Measurements from ENCODE around the gene GSTO1. TPM values are rescaled to one million over a fixed set of nuclear protein-coding genes. Genes with fewer than 3 reads are reported as not detected.

The GSTO1 gene
- 50.7 TPM for total RNA-seq

DNA sequence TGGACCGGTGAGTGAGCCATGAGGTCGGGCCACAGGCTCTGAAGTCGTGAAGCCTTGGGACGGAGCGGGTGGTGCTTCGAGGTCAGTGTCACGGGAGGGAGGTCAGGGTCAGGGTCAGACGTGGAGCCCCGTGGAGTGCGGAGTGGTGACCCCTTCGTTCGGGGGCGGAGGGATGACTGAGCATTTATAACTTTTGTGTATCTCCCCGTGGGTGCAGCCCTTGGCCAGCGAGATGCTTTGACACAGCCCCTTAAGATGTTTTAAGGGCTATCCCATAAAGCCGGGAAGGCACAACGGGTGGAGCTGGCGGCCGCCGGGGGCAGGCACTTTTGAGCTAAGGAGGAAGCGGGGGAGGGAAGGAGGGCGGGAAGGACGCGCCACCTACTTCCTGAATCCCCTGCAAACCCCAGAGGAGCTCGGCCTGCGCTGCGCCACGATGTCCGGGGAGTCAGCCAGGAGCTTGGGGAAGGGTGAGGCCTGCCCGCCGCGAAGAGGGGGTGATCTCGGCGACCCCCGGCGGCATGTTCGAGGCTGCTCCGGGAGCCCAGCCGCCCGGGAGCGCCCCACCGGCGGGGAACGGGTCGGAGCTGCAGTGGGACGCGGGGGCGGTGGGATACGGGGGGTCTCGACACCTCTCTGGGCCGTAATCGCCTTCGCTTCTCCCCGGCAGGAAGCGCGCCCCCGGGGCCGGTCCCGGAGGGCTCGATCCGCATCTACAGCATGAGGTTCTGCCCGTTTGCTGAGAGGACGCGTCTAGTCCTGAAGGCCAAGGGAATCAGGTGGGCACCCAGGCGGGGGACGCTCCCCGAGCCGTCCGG is at the start of gene GSTO1:
TSS of gene GSTO1 (plus strand) at position 400 of the 818 bp plus-strand sequence. CDS start at position 437, 37 bp downstream.

DNA sequence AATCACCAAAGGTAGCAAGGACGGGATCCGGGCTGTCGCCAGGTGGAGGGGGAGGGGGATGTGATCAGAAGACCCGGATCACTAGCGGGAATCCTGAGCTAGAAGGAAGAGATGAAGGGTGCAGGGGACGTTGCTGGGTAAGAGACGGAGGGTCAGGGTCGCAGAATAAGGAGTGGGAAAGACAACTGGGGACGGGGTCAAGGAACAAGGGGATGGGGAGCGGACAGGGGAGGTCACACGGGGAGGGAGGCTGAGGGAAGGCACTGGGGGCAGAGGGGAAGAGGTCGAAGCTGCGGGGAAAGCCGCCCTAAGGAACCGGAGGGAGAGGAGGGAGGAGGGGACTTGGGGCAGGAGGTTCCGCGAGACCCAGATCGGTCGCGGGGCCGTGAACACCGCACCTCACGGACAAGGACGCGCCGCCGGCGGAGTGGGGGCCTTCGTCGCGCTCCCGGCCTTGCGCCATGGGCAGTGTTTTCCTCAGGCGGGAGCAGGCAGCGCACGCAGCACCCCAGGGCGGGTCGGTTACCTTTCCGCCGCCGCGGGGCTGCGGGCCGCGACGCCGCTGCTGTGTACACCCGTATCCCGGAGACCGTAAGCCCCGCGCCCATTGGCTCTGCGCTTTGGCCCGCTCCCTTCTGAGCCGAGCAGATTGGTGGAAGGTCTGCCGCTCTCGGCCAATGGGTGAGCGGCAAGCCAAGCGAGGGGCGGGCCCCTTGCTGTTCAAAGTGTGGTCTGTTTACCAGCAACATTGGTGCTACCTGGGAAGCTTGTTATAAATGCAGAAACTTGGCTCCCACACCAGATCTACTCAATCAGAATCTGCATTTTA is 22.7 kb upstream of the GSTO1 start, which contains the start of gene CFAP43:
TSS of gene CFAP43 (minus strand) at position 581 of the 829 bp plus-strand sequence. CDS start at position 463, 118 bp downstream.

DNA sequence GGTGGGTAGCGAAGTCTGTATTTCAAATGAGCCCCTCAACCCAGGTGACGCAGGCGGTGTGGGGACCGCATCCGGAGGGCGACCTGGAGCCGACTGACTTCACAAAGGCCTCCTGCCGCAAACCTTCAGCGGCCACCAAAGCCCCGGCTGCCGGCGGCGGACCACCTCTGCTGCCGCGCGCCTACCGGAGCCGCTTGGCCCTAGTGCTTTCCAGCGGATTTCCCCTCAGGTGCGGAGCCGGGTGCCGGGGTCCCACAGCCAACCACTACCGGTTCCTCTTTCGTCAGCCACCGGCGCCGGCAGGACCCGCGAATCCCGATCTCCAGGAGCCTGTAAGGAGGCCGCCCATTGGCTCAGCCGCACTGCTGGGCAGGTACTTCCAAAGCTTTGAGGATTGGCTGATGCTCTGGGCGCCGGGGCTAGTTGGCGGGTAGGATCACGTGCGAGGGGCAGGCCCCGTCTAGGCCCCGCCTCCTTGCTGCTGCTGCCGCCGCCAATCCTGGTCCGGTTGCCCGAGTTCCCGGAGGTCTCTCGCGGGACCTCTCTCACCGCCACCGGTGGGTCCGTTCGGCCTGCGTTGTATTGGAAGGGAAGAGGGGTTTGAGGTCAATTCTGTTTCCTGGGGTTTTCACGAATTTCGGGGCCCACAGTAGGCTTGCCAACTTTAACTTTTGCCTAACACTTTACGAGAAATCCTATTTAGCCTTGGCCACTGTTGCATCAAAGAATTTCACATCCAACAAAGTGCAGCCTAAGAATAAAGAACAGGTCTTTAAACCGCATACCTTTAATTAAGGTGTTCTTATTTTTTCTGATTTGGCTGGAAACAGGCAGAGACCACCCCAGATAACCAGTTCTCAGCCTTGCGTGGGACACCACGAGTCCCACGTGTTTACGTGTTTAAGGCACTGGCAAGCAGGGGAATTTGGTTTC is 14.3 kb downstream of the GSTO1 start, which contains the start of gene GSTO2:
TSS of gene GSTO2 (plus strand) at position 472 of the 933 bp plus-strand sequence. CDS start 5,732 bp downstream, outside the sequence.

Small RNAs within 50 kb of the gene (small RNA-seq; reads per million reads assigned to genes)
- 0.16 reads per million for gene MIR4482 (ENCODE audit: low replicate concordance)
- not detected for gene MIR609 (ENCODE audit: low replicate concordance)

Other genes with a start within 250 kb of the GSTO1 start
- 1.2 TPM for gene COL17A1, start 169.0 kb upstream of the GSTO1 start, total RNA-seq
- gene SFR1, start 132.7 kb upstream of the GSTO1 start, total RNA-seq = 6.1 TPM
- gene CFAP43, start 22.5 kb upstream of the GSTO1 start, total RNA-seq = 12.3 TPM
- gene GSTO2, start 14.3 kb downstream of the GSTO1 start, total RNA-seq = 13.5 TPM
- 40.2 TPM for gene ITPRIP, start 83.6 kb downstream of the GSTO1 start, total RNA-seq
- 0.35 TPM for gene CFAP58, start 98.9 kb downstream of the GSTO1 start, total RNA-seq

Data from metanephros (tissue), 2 donors.